Common myeloid progenitor, CD34-positive (primary cell): ENCODE data around the gene CEP295NL.
A peak's percentile ranks its signal among the peaks of the same experiment; 100 is the strongest.

Source experiments
- CTCF ChIA-PET: fragments of 350-600 bp; sonication (Branson Sonifier 250); formaldehyde crosslinking; loops from one replicate; lab custom pipeline; 2021; ENCODE audit warnings: antibody characterized with exemption; lab: Charles Lee
- POLR2A ChIA-PET: fragments of 350-600 bp; sonication (Branson Sonifier 250); formaldehyde crosslinking; loops from one replicate; lab custom pipeline; 2021; ENCODE audit warnings: antibody characterized with exemption; lab: Charles Lee
- DNase-seq, 3 donors: peaks; one replicate each; pipeline versions ENCODE4 v3.0.0 to v3.0.0-alpha.2; 2013
- H3K27ac ChIP-seq, 2 experiments: 1 replicate in 1 of 2; 2 replicates in 1 of 2; pipeline ENCODE4 v1.7.0; 2013; ENCODE audit warnings: inconsistent platforms in 2 of 2, low read length in 2 of 2, mild to moderate bottlenecking in 2 of 2, low read depth in 1 of 2, moderate library complexity in 1 of 2; ENCODE audit not compliant: severe bottlenecking in 2 of 2, insufficient read depth in 1 of 2, poor library complexity in 1 of 2
- H3K27me3 ChIP-seq, 5 experiments: replicated peaks in 2 of 5; 1 replicate in 3 of 5; 2 replicates in 2 of 5; pipeline versions ENCODE4 v1.6.1 to v1.7.0; 2013; ENCODE audit warnings: low read length in 4 of 5, mild to moderate bottlenecking in 2 of 5, moderate library complexity in 2 of 5, inconsistent platforms in 1 of 5; ENCODE audit not compliant: insufficient read depth in 5 of 5, control insufficient read depth in 4 of 5
- H3K36me3 ChIP-seq, 4 experiments: 1 replicate in 2 of 4; 2 replicates in 2 of 4; pipeline versions ENCODE4 v1.6.1 to v1.7.0; 2013; ENCODE audit warnings: low read length in 3 of 4, control low read depth in 1 of 4, mild to moderate bottlenecking in 1 of 4; ENCODE audit not compliant: control insufficient read depth in 4 of 4, insufficient read depth in 4 of 4
- H3K4me1 ChIP-seq, 4 experiments: 1 replicate in 3 of 4; 2 replicates in 1 of 4; pipeline versions ENCODE4 v1.6.1 to v1.7.1; 2013; ENCODE audit warnings: low read length in 3 of 4, mild to moderate bottlenecking in 3 of 4, control low read depth in 1 of 4, inconsistent platforms in 1 of 4, moderate library complexity in 1 of 4; ENCODE audit not compliant: control insufficient read depth in 4 of 4, insufficient read depth in 4 of 4; ENCODE audit errors: control extremely low read depth in 1 of 4
- H3K4me3 ChIP-seq, 7 experiments: 1 replicate in 4 of 7; 2 replicates in 3 of 7; pipeline versions ENCODE4 v1.5.1 to v1.7.0; 2013; ENCODE audit warnings: mild to moderate bottlenecking in 7 of 7, low read length in 6 of 7, moderate library complexity in 6 of 7, inconsistent platforms in 2 of 7, low read depth in 2 of 7, control low read depth in 1 of 7; ENCODE audit not compliant: insufficient read depth in 4 of 7, control insufficient read depth in 1 of 7; ENCODE audit errors: extremely low read depth in 1 of 7
- H3K9me3 ChIP-seq, 5 experiments: 1 replicate in 4 of 5; 2 replicates in 1 of 5; pipeline versions ENCODE4 v1.6.1 to v1.7.1; 2013; ENCODE audit warnings: low read length in 4 of 5, mild to moderate bottlenecking in 2 of 5, inconsistent platforms in 1 of 5, low read depth in 1 of 5, moderate library complexity in 1 of 5; ENCODE audit not compliant: control insufficient read depth in 4 of 5, insufficient read depth in 2 of 5; ENCODE audit errors: control extremely low read depth in 1 of 5
- WGBS: methylation state at CpG from one replicate; pipeline ENCODE4 v1.1.5; 2013; ENCODE audit not compliant: insufficient coverage; 5-methylcytosine and 5-hydroxymethylcytosine counted together

CEP295NL gene

DNA sequence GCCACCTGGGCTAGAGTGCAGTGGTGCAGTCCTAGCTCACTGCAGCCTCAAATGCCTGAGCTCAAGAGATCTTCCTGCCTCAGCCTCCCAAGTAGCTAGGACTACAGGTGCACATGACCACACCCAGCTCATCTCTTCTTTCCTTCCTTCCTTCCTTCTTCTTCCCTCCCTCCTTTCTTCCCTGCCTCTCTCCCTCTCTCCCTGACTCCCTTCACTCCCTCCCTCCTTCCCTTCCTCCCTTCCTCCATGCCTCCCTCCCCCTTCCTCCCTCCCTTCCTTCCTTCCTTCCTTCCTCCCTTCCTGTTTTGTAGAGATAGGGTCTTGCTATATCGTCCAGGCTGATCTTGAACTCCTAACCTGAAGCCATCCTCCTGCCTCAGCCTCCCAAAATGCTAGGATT, 38.9 kb downstream of the CEP295NL start:
- H3K27me3 ChIP-seq, result no peaks in the 10 kb centered on the region
- POLR2A ChIA-PET, result no interaction called here
- no peaks in the 10 kb centered on the region for H3K9me3 ChIP-seq
- CTCF ChIA-PET, result interaction anchor here (1.2 to 2.8 kb wide), 5 partner anchors 11 to 107 kb away, joined by 3 to 16 read pairs (median 5); no protein-coding TSS in a partner anchor
- no peak overlapping the region for H3K4me3 ChIP-seq
- H3K4me1 ChIP-seq, result peaks cover 0 to 3% (median 0%) of the 10 kb centered on the region in 4 experiments
- WGBS, result 78% methylated on average over 1 of the region's 1 CpG
- H3K36me3 ChIP-seq, result peaks cover 4 to 33% (median 14%) of the 10 kb centered on the region in 4 experiments
- H3K27ac ChIP-seq, result no peak overlapping the region
- DNase-seq, result no peak

DNA sequence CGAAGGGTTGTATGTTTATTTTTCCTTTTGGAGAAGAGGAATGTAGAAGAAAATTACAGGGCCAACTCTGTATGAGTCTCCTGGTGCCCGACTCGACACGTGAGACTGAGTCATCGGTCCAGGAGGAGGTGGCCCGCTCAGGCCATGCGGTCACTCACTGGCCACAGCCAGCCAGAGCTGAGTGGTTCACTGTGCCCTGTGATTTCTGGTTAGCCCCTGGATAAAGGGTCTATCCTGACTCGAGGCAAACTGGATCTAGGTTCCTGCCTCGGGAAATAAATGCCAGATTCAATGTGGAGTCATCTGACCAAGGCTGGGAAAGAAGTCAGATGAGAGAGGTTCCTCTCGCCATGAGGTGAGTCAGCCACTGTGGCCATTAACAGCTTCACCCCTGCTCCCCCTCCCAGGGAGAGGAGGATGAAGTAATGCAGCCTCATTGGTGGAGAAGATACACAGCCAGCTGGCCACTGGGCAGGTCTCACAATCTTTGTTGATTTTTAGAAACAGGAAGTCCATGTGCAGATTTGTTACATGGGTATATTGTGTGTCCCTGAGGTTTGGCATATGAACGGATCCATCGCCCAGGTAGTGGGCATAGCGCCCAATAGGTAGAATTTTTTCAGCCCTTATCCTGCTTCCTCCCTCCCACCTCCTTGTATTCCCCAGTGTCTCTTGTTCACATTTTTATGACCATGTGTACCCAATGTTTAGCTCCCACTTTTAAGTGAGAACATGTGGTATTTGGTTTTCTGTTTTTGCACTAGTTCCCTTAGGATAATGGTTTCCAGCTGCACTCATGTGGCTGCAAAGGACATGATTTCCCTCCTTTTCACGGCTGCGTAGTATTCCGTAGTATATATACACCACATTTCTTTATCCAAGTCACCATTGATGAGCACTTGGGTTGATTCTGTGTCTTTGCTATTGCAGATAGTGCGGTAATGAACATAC, 40.7 kb downstream of the CEP295NL start:
- no peaks in the 10 kb centered on the region for H3K9me3 ChIP-seq
- peaks cover 4 to 25% (median 11%) of the 10 kb centered on the region in 4 experiments for H3K36me3 ChIP-seq
- peak in 1 of 3 donors; percentile 23 for DNase-seq
- no peak overlapping the region for H3K4me3 ChIP-seq
- CTCF ChIA-PET, result interaction anchor here (0.7 to 1.9 kb wide), 5 partner anchors 10 to 109 kb away, joined by 3 to 15 read pairs (median 3); no protein-coding TSS in a partner anchor
- POLR2A ChIA-PET, result no interaction called here
- H3K4me1 ChIP-seq, result peaks cover 0 to 3% (median 0%) of the 10 kb centered on the region in 4 experiments
- over 99% methylated on average over 12 of the region's 17 CpGs for WGBS
- no peaks in the 10 kb centered on the region for H3K27me3 ChIP-seq
- H3K27ac ChIP-seq, result peak overlapping the region in 1 of 2 experiments; percentile 49

DNA sequence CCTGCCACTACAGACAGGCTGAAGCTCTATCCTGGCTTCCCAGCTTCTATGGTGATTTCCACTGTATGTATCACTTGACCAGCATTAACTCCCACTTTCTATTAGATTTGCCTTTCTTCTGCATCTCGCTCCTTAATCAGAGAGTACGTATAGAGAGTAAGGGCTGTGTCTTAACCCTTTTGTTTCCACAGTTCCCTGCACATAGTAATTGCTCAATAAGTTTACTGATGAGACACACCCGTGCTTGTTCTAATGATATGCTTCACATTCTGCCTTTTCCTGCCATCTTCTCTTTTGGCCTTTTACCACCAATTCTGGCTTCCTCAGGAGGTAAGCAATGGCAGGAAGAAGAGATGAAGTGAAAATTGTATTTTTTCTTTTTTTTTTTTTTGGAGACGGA, 41.8 kb downstream of the CEP295NL start:
- Histone ChIP-seq H3K27ac (no peak overlapping the region), H3K36me3 (peaks cover 5 to 36% (median 15%) of the 10 kb centered on the region in 4 experiments), H3K27me3 (no peaks in the 10 kb centered on the region), H3K9me3 (no peaks in the 10 kb centered on the region), H3K4me1 (peaks cover 0 to 3% (median 0%) of the 10 kb centered on the region in 4 experiments), H3K4me3 (no peak overlapping the region)
- WGBS, result 100% methylated on average over 3 of the region's 4 CpGs
- no peak for DNase-seq
- CTCF ChIA-PET, result no interaction called here
- POLR2A ChIA-PET, result no interaction called here

DNA sequence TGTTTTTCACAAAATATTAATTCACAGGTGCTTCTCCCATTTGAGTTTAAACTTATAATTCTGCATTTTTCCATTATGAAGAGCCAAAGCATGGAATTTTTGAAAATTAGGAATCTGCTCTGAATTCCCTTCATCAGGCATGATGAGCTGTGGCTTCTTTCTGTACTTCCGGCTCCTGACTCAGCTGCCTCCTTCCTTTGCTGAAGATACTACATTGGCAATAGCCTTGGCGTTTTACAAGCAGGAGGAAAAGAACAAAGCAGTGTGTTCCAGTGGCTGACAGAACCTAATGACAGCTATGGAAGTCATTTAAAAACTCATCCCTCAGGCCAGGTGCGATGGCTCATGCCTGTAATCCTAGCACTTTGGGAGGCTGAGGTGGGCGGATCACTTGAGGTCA, 44.0 kb downstream of the CEP295NL start:
- Histone ChIP-seq H3K27me3 (no peaks in the 10 kb centered on the region), H3K9me3 (no peaks in the 10 kb centered on the region), H3K36me3 (peaks cover 5 to 53% (median 32%) of the 10 kb centered on the region in 4 experiments), H3K4me3 (no peak overlapping the region), H3K27ac (no peak overlapping the region), H3K4me1 (no peaks in the 10 kb centered on the region)
- no peak for DNase-seq
- WGBS, result 93% methylated on average over 3 of the region's 4 CpGs
- CTCF ChIA-PET, result no interaction called here
- POLR2A ChIA-PET, result no interaction called here

DNA sequence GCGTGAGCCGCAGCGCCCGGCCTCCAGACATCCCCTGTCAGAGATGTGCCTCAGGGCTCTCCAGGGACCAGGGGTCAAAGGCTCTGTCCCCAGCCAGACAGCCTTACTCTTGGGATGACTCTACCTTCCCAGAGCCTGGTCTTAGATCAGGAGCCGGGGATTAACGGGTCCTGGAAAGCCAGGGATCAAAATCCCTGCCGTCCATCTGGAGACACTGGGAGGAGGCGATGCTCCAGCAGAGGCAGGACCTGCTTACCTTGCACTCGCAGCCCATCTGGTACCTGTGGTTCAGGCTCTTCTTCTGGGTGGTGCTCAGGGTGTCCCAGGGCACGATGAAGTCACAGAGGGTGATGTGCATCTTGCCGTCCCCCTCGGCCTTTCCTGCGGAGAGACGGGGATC, 45.7 kb downstream of the CEP295NL start:
- CTCF ChIA-PET, result no interaction called here
- H3K4me3 ChIP-seq, result no peak overlapping the region
- POLR2A ChIA-PET, result no interaction called here
- WGBS, result over 99% methylated on average over 11 of the region's 14 CpGs
- no peaks in the 10 kb centered on the region for H3K4me1 ChIP-seq
- DNase-seq, result no peak
- no peaks in the 10 kb centered on the region for H3K9me3 ChIP-seq
- H3K27me3 ChIP-seq, result no peaks in the 10 kb centered on the region
- no peak overlapping the region for H3K27ac ChIP-seq
- H3K36me3 ChIP-seq, result peaks cover 2 to 56% (median 35%) of the 10 kb centered on the region in 4 experiments

DNA sequence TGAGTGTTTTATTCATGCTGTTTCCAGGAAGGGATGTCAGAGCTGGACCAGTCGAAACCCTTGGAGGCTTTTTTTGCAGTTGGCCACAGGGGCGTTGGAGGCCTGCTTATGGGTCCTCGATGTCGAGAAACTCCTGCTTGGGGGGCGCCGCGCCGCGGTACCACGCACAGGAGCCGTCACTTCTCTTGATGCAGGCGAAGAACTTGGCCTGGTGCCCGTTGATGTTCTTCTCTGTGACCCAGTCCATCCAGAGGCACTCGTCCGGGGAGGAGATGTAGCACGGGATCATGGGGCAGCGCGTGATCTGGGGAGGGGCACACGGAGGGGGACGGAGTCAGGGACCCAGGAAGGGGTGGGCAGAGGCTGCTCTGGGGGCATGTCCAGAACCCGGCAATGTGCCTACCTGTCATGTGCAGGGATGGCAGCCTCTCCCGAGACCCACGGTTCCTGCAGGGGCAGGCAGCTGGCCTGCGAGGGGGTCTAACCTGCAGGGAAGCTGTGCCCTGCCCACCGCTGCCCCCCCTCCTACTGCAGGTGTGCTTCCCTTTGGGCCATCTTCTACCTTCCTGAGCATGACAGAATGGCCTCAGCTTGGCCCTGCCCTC, 47.3 kb downstream of the CEP295NL start:
- 95% methylated on average over 24 of the region's 25 CpGs for WGBS
- H3K27ac ChIP-seq, result no peak overlapping the region

More for the DNA sequence above, 47.3 kb downstream of the CEP295NL start:
- ChIA-PET POLR2A (interaction anchor here (1.0 kb wide), 1 partner anchor 12 kb away, joined by 3 read pairs; no protein-coding TSS in a partner anchor), CTCF (interaction anchor here (1.8 kb wide), 1 partner anchor 122 kb away, joined by 4 read pairs; no protein-coding TSS in a partner anchor)
- H3K9me3 ChIP-seq, result no peaks in the 10 kb centered on the region
- H3K36me3 ChIP-seq, result peaks cover 2 to 48% (median 35%) of the 10 kb centered on the region in 4 experiments
- H3K4me1 ChIP-seq, result no peaks in the 10 kb centered on the region
- DNase-seq, result no peak
- no peak overlapping the region for H3K4me3 ChIP-seq
- H3K27me3 ChIP-seq, result no peaks in the 10 kb centered on the region
